GM18508 (cell line): ENCODE measurements around the gene NAT10.
A peak's percentile ranks its signal among the peaks of the same experiment; 100 is the strongest.
"Not testable (repeated sequence)": the region's sequence is repeated elsewhere in the genome, so short reads cannot be mapped to it uniquely, and the experiment has no call there.

Experiments
- ATAC-seq: cut with Tn5 transposase; IDR thresholded peaks from one replicate; pipeline ENCODE4 v1.9.1; 2021; ENCODE audit warnings: moderate number of reproducible peaks; ENCODE audit not compliant: insufficient read depth, unreplicated experiment

Gene NAT10

DNA sequence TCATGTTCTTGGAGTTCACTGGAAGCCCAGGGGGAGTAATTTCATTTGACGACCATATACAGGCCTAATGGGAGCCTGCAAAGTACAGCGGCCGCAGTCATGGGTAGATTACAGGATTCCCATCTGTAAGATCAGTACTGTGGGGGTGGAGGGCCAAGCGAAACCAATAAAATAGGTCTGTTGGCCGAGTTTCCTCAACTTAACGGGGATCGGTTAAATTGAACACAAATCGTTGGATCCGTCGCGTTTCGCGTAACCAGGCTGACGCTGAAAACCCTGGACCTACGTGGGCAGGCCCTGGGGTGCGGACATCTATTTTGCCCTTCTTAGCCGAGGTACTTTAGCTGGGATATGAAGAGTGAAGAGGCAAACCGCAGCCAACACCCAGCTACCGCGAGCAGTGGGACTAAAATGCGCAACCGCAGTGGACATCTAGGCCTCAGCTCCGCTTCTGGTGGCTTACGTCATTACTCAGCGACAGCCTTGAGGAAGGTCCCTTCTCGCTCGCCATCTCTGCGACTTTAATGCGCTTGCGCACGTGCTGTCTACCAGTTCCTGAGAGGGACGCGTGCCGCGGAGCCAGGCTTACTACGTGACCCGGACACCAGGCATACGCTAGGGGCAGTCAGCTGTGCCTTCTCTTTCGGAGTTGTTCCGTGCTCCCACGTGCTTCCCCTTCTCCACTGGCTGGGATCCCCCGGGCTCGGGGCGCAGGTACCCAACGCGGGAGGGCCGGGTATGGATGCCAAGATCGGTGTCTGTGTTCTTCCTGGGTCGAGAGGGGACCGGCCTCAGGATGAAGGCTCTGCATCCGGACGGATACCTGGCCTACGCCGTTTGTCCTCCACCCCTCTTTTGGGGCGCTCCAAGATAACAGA lies at the start of gene NAT10:
Gene NAT10 (plus strand): TSS at position 551 of the 878 bp plus-strand sequence. CDS start 2,597 bp downstream, outside the sequence.
- ATAC-seq = peak; percentile 82

DNA sequence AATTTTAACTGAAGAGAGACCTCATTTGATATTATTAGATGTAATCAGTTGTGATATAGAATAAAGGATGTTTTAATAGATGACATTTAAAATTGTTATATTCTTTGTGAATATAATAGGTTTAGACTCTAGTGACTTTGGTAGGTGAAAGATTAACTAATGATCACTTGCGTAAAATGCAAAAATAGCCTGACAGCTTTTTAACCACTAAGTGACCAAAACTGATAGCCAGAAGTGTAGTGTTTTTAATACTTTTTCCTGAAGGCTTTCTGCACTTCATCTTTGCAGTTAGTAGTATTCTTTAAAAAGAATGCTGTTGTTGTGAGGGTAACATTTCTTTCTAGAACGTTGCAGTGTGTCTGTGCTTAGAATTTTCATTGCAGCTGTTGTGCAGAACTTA lies 48.8 kb upstream of the NAT10 start:
- ATAC-seq = no peak

DNA sequence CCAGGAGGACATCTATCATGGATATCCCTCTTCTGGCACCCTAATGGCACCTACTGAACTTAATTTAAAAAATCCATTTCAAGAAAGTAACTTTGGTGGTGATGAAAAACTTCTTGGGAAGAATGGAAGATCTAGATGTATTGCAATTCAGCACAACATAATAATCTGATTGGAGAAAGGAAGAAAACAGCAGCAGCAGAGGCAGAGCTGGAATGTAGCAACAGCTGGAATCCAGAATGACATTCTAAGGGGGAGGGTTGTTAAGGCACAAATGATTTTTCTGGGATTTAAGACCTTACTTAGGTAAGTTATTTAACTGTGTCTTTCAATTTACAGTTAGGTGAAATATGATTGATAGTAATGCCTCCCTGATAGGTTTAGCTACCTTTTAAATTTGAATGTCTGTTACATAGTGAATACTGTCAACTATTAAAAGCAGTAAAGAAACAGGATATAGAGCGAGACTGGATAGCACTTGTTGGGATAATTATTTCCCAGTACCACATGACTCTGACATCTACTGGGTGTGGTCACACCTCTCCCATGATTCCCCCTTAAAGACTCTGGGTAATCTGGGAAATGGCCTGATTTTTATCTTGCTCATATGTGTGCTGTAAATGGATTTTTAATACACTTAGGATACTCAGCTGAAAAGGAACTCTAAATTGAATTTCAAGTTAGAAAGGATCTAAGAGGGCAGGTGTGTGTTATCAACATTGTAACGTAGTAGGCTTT lies 42.2 kb upstream of the NAT10 start:
- ATAC-seq = no peak

DNA sequence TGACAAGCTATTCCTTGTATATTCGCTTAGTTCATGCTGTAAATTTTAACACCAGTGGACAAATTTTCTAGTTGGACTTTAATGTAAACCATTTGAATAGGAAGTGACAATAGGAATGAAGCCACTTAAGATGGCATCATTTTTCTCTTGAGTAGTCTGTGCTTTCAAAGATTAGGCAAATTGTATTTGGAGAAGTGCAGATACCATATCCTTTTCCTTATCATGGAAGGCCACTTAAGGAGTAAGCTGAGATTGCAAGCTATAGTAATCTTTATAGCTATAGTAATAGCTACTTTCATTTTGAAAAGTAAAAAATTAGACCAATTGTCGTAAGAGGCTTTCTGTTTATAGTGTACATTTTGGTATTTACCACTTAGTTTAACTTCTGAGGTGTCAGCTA lies 41.1 kb upstream of the NAT10 start:
- ATAC-seq = no peak

DNA sequence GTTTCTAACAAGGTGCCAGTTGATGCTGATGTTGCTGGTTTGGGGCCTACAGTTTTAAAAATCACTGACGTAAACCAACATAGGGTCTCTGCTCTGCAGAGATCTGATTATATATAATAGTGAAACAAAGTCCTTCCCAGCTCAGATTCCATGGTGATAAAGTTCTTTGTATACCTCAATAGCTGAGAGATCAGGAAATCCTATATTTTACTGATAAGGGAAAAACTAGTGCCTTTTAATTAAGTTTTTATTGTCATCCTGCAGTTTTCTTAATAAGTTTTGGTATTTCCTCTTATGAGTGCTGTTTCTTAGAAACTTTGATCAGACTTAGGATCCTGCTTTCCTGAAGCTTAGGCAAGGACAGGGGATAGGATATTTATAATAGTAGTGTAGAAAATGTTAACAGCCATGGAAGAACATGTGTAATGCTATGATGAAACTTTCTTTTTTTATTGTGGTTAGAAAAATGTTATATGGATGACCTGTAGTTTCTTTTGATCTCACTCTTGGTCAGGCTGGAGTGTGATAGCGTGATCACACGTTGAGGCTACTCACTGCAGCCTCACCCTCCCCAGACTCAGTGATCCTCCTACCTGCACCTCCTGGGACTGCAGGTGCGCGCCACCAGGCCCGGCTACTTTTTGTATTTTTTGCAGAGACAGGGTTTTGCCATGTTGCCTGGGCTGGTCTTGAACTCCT lies 39.8 kb upstream of the NAT10 start:
- no peak for ATAC-seq

DNA sequence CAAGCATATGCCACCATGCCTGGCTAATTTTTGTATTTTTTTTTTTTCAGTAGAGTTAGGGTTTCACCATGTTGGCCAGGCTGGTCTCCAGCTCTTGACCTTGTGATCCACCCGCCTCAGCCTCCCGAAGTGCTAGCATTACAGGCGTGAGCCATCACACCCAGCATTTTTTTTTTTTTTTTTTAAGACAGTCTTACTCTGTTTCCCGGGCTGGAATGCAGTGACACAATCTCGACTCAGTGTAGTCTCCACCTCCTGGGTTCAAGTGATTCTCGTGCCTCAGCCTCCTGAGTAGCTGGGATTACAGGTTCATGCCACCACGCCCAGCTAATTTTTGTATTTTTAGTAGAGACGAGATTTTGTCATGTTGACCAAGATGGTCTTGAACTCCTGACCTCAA lies 38.7 kb upstream of the NAT10 start:
- not testable (repeated sequence) for ATAC-seq

DNA sequence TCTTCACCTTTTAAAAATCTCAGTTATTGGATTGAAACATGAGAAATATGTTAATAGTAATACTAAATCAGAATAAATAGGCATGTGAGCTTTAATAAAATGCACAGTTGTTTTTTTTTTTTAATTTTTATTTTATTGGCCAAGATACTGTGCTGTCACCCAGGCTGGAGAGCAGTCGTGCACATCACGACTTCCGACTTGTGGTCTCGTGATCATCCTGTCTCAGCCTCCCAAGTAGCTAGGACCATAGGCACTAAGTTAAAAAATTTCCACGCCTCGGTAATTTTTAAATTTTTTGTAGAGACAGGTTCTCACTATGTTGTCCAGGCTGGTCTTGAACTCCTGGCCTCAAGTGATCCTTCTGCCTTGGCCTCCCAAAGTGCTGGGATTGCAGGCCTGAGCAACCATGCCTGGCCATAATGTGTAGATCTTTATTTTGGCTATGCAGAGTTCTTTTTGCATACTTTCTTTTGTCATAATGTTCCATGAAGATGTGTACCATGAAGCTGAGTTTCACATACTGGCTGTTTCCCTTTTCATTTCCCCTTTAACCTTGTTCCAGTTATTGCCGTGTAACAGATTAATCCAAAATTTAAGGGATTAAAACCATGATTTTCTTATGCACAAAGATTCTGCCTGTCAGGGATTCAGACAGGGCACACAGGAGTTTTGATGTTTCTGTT lies 37.9 kb upstream of the NAT10 start:
- ATAC-seq = no peak

DNA sequence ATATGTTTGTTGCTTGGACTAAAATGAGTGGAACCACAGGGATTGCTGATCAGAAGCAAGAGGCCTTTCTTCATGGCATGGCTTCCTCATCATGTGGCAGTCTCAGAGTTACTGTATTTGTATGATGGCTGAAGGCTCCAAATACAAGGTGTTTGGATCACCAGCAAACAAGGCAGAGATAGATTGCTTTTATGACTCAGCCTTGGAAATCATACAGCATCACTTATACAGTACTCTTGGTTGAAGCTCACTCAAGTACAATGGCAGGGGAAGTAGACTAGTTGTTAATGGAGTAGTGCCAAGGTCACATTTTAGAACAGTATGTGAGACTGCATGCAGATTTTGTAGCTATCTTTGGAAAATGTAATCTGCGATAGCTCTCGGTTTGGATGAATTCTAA lies 37.3 kb upstream of the NAT10 start:
- no peak for ATAC-seq

DNA sequence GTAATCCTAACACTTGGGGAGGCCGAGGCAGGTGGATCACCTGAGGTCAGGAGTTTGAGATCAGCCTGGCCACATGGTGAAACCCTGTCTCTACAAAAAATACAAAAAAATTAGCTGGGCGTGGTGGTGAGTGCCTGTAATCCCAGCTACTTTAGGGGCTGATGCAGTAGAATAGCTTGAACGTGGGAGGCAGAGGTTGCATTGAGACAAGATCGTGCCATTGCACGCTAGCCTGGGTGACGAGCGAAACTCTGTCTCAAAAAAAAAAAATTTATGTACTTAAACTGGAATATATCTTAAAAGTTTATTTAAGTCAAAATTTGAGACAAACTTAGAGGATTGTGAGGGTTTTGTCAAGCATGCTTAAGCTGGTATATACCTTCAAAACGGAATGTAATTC lies 34.1 kb upstream of the NAT10 start:
- not testable (repeated sequence) for ATAC-seq

DNA sequence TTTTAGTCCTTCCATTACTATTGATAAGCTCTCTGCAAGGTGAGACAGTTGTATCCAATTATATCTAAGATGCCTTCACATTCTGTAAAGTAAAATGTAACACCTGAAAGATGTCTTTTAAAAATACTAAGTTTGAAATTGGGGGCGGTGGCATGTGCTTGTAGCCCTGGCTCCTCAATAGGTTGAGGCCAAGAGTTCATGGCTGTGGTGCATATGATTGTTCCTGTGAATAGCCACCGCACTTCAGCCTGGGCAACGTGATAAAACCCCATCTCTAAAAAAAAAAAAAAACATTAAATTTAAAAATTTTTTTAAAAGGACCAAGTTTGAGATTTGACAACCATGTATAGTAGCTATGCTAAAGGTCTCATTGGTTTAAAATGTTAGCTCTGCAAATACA lies 33.4 kb upstream of the NAT10 start:
- ATAC-seq = no peak

DNA sequence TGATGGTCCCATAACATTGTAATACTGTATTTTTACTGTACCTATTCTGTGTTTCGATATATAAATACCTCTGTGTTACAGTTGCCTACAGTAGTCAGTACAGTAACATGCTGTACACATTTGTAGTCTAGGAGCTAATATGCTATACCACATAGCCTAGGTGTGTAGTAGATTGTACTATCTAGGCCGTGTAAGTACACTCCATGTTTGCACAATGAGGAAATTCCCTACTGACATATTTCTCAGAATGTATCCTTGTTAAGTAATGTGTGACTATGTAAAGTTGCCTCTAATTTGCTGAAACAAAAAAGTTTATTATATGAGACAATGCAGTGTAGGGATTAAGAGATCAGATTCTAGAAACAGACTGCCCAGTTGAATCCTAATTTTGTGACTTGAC lies 32.6 kb upstream of the NAT10 start:
- ATAC-seq = no peak

DNA sequence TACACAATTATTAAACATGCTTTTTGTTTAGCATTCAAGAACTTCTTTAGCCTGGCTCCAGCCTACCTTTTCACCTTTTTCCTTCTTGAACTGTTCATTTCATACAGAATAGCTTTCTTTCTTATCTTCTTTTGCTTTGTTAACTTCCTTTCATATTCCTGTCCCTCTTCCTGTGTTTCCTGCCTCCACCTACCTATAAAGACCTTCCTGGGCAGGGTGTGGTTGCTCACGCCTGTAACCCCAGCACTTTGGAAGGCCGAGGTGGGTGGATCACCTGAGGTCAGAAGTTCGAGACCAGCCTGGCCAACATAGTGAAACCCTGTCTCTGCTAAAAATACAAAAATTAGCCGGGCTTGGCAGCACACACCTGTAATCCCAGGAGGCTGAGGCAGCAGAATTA lies 31.0 kb upstream of the NAT10 start:
- no peak for ATAC-seq

DNA sequence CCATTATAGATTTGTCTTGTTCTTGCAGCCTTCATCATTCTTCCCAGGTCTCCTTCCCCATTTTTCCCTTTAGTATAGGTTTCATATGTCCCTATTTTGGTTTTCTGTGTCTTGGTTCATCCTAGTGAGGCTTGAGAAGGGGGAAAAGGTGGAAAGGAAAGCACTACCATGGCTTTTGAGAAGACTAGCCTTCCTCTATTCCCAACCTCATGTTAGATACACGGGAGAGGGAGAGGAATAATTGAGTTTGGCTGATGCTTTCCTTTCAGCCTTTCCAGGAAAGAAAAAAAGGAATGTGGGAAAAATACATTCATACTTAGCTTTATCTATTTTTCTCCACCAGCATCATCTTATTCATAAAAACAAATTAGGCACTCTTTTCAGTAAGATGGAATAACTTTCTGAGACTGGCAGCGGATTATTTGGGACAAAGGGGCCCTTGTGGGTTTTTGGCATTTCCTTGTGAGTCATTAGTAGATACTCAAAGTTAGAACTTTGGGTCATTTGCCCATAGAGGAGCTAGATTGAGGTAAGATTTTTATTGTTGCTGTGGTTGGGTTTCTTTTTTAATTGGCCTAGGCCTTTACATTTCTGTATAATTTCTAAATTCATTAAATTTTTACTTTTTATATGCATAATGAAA lies 30.1 kb upstream of the NAT10 start:
- no peak for ATAC-seq

DNA sequence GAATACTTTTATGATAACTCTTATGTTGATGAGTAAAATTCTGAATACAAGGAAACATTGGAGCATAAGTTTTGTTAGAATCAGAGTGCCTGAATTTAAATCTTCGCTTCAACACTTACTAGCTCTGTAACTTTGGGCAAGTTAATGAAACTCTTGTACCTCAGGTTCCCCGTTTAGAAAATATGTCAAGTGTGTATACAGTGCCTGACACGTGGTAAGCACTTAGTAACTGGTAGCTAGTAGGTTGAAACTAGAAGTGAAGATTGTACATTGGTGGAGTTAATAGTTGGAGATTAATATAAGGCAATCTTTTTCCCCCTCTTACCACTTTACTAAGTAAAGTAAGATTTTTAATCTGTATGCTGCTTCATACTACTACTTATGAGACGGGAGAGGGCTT lies 24.8 kb upstream of the NAT10 start:
- no peak for ATAC-seq

DNA sequence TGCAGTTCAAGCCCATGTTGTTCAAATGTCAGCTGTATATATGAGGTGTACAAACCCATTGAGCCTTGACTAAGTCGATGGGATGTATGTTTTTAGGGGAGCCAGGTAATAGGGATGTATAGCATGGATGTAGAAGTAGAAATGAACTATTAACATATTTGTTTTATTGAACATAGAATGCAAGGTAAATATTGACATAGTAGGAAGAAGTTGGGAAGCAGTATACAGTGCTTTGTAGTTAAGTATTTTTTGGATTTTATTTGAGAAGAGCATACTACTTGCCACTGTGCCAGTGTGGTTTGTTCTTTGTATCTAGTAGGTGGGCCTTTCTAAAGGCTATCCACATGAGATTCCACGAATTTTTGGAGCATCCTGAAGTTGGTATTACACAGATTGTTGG lies 20.8 kb upstream of the NAT10 start:
- ATAC-seq = no peak

DNA sequence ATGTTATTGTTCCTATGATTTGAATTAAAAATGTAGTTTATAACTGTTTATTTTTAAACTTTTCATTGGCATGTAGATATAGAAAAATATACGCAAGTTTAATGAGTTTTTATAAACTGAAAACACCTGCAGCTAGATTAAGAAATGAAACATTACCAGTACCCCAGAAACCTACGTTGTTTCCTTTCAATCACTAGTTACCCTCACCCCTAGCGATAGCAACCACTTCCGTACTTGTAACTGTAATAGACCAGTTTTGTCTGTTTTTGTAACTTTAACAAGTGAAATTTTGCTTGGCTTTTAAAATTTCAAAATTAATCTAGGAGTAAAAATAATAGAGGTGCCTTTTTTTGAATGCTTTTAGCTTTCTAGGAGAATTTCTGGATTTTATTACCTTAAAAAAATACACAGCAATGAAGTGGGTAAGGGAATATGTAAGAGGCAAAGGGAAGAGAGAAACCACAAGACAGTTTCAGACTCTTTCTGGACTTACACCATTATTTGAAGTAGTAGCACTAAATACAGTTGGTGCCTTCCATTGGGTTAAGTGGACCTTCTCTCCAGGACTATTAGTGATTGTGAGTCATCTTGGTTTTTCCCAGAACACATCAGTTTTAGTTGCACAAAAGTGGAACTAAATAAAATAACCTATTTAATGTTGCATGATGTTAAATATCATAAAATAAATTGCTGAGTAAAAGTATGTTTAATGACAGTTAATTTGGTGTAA lies 18.7 kb upstream of the NAT10 start:
- ATAC-seq = no peak

DNA sequence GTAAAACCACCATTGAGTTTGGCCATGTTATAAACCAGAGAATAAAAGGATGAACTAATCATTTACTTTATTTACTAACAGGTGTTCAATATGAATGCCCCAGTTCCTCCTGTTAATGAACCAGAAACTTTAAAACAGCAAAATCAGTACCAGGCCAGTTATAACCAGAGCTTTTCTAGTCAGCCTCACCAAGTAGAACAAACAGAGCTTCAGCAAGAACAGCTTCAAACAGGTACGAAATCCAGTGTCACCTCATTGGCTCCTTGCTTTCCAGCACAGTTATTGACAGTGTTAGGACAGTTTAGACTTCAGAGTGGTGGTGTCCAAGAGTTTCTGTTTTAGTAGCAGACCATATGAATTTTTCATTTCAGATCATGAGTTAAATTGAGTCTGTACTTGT lies 13.6 kb upstream of the NAT10 start:
- no peak for ATAC-seq

DNA sequence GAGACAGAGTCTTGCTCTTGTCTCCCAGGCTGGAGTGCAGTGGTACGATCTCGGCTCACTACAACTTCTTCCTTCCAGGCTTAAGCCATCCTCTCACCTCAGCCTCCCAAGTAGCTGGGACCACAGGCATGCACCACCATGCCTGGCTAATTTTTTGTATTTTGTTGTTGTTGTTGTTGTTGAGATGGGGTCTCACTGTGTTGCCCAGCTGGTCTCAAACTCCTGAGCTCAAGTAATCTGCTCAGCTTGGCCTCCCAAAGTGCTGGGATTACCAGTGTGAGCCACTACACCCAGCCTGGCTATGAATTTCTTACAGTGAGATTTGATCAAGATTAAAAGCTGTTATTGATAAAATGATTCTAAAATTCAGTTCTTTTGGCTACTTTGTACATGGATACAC lies 10.5 kb upstream of the NAT10 start:
- ATAC-seq = not testable (repeated sequence)

DNA sequence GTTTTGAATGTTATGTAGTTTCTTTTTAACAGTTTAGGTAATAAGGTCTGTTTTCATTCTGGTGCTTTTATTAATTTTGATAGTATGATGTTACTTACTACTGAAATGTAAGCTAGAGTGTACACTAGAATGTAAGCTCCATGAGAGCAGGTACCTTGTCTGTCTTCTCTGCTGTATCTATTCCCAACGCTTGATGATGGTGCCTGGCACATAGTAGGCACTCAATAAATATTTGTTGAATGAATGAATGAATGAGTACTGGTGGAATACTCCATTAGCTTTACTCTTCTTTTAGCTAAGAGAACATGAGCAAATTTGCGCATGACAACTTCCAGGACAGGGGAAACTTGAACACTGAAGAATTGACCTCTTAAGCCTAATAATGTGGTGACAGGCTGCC lies 6.6 kb upstream of the NAT10 start:
- ATAC-seq = no peak
